Effector memory CD8-positive, alpha-beta T cell (primary cell): ENCODE results near the gene CFAP43.

Experiments used
- ATAC-seq: fragments of 150-1000 bp; cut with Tn5 transposase; replicated peaks from 2 replicates; pipeline ENCODE4 v1.10.0; 2021; ENCODE audit warnings: mild to moderate bottlenecking, moderate library complexity
- DNase-seq, 3 experiments: peaks; one replicate each; pipeline ENCODE4 v3.0.0; 2021
- H3K27ac Mint-ChIP-seq, 2 donors: one replicate each; pipeline ENCODE4 v1.8.0; 2022; ENCODE audit warnings: mild to moderate bottlenecking in 2 of 2, mixed read lengths in 2 of 2, moderate library complexity in 2 of 2
- H3K27me3 Mint-ChIP-seq, 2 donors: one replicate each; pipeline ENCODE4 v1.8.0; 2022; ENCODE audit warnings: mixed read lengths in 2 of 2
- H3K36me3 Mint-ChIP-seq: one replicate; pipeline ENCODE4 v1.8.0; 2022; ENCODE audit warnings: mild to moderate bottlenecking, moderate library complexity, mixed read lengths; ENCODE audit not compliant: insufficient read depth
- H3K4me1 Mint-ChIP-seq, 2 donors: one replicate each; pipeline ENCODE4 v1.8.0; 2022; ENCODE audit warnings: low read depth in 2 of 2, mixed read lengths in 2 of 2
- H3K4me3 Mint-ChIP-seq, 2 donors: one replicate each; pipeline ENCODE4 v1.8.0; 2022; ENCODE audit warnings: mild to moderate bottlenecking in 2 of 2, mixed read lengths in 2 of 2, moderate library complexity in 2 of 2
- H3K9me3 Mint-ChIP-seq, 2 donors: one replicate each; pipeline ENCODE4 v1.8.0; 2022; ENCODE audit warnings: mixed read lengths in 2 of 2

CFAP43 gene

DNA sequence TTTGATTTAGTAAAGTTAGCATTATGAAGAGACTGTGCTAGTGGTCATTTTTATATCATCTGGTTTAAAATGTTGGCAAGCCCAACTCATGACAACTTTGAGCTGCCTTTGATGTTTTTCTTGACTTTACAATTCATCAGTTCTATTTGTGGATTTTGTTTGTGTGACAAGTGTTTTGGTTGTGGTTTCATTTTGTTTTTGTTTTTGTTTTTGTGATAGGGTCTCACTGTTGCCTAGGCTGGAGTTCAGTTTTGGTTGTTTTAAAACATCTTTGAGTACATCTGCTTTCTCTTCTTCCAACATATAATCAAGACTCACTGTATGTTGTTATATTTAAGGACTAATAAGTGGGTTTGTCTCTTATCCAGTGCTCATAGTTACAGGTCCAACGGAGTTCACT lies 127.7 kb downstream of the CFAP43 start:
- H3K9me3 Mint-ChIP-seq = no peaks in the 10 kb centered on the region
- H3K27ac Mint-ChIP-seq = no peak overlapping the region
- DNase-seq (no peak), ATAC-seq (no peak)
- no peaks in the 10 kb centered on the region for H3K36me3 Mint-ChIP-seq
- H3K27me3 Mint-ChIP-seq = peaks cover 0 to 6% of the 10 kb centered on the region in 2 donors
- no peaks in the 10 kb centered on the region for H3K4me1 Mint-ChIP-seq
- no peak overlapping the region for H3K4me3 Mint-ChIP-seq

DNA sequence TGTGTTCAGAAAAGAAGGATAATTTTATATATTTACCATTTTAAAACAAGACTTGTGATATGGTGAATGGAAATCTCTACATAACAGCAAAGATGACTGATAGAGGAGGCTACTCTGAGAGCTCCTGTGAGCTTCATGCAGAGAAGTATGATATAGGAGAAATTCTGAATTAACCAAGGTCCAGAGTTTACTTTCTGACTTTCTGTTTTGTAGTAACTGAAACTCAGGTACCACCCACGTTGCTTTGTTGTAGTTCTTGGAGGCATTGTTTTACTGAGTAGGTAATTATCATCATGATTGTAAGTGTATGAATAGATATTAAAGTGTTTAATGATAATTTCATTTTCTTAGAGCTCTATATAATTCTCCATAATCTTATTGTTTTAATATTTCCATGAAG lies 128.2 kb downstream of the CFAP43 start:
- Mint-ChIP-seq H3K4me1 (no peaks in the 10 kb centered on the region), H3K27ac (no peak overlapping the region), H3K9me3 (no peaks in the 10 kb centered on the region), H3K36me3 (no peaks in the 10 kb centered on the region), H3K27me3 (peaks cover 4 to 10% of the 10 kb centered on the region in 2 donors), H3K4me3 (no peak overlapping the region)
- DNase-seq = no peak
- no peak for ATAC-seq

DNA sequence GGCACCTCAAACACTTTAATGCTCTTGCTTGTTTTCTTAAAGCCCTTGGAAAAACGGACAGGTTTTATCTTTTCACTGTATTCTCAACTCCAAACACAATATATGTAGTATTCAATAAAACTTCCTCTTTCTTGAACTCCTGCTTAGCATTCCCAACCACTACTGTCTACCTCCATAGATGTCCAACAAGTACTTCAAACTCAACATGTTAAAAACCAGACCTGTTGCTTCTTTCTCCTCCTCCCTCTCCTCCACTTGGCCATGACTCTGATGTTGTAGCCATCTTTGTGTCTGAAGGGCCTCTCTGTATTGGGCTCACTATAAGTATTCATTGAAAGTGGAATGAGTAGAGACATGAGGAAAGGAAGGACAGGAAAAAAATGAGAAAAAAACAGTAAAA lies 130.3 kb downstream of the CFAP43 start:
- H3K9me3 Mint-ChIP-seq = no peaks in the 10 kb centered on the region
- ATAC-seq = no peak
- H3K4me1 Mint-ChIP-seq = no peaks in the 10 kb centered on the region
- no peak overlapping the region for H3K27ac Mint-ChIP-seq
- no peaks in the 10 kb centered on the region for H3K36me3 Mint-ChIP-seq
- H3K27me3 Mint-ChIP-seq = peaks cover 15 to 17% of the 10 kb centered on the region in 2 donors
- no peak for DNase-seq
- H3K4me3 Mint-ChIP-seq = no peak overlapping the region

DNA sequence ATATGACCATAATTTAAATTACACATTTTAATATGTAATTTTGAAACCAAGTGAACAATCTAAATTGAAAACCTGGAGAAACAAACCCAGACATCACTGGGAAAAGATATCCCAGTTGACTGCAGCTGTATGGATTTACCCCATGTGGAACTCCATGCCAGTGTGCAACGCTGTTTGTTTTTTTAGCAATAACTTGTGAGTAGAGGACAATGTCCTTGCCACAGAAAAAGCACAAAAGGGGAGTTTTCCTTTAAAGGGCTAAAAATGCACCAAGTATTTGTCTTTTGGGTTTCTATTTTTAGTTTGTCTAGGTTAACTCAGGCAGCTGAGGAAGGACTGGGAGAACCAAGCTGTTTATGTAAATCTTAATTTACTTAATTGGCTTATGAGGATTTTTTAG lies 131.4 kb downstream of the CFAP43 start:
- Mint-ChIP-seq H3K27me3 (peaks cover 22 to 24% of the 10 kb centered on the region in 2 donors), H3K9me3 (no peaks in the 10 kb centered on the region), H3K4me1 (no peaks in the 10 kb centered on the region)

DNA sequence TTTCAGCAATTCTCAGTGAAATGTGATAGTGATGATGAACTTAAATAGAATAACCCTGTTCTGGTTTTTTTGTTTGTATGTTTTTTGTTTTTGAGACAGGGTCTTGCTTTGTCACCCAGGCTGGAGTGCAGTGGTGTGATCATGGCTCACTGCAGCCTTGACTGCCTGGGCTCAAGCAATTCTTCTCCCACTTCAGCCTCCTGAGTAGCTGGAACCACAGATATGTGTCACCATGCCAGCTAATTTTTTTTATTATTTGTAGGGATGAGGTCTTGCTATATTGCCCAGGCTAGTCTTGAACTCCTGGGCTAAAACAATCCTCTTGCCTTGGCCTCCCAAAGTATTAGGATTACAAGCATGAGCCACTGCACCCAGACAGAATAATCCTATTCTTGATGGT lies 132.2 kb downstream of the CFAP43 start:
- Mint-ChIP-seq H3K9me3 (no peaks in the 10 kb centered on the region), H3K4me3 (no peak overlapping the region), H3K36me3 (no peaks in the 10 kb centered on the region), H3K27ac (no peak overlapping the region), H3K4me1 (no peaks in the 10 kb centered on the region), H3K27me3 (peaks cover 22 to 24% of the 10 kb centered on the region in 2 donors)
- ATAC-seq (no peak), DNase-seq (no peak)

More for the DNA sequence above, 131.4 kb downstream of the CFAP43 start:
- no peak overlapping the region for H3K27ac Mint-ChIP-seq
- DNase-seq (no peak), ATAC-seq (no peak)
- H3K36me3 Mint-ChIP-seq = no peaks in the 10 kb centered on the region
- no peak overlapping the region for H3K4me3 Mint-ChIP-seq

DNA sequence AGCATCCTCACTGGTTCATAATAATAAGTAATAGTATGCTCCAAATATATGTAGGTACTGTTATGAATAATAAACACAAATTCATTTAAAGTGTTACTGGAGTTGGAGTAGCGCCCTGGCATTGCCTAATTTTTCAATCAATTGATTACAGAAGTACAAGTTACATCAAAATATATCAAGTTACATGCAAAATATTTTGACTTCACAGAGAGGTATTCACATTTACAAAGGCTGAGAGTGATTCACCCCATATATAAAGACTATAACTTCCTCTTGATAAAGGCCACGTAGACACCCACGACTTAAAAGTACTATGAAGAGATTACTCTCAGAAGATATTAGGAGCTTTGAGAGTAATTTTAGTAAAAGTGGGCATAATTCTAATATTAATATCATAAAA lies 132.9 kb downstream of the CFAP43 start:
- Mint-ChIP-seq H3K4me1 (no peaks in the 10 kb centered on the region), H3K9me3 (no peaks in the 10 kb centered on the region), H3K27ac (no peak overlapping the region), H3K27me3 (peaks cover 22 to 24% of the 10 kb centered on the region in 2 donors), H3K4me3 (no peak overlapping the region), H3K36me3 (no peaks in the 10 kb centered on the region)
- no peak for ATAC-seq
- no peak for DNase-seq

DNA sequence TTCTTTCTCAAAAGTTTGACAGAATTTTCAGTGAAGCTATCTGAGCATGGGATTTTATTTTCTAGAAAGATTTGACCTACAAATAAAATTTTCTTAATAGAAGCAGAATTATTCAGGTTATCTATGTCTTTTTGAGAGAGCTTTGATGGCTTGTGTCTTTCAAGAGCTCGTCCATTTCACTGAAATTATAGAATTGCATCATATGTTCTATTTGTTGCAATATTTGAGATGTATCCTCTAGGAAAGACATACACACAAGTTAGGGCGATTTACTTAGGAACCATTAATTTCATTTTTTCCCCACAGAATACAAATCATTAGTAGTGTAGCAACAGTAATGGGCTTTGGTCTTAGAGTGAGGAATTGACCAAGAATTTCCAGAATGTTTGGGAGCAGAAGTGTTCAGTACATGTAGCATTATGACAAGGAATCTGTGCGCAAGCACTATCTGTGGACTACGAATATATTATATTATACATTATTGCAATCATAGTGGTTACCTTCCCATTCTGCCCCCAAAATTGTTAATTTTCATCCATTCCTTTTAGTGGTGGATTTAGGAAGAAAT lies 133.7 kb downstream of the CFAP43 start:
- Mint-ChIP-seq H3K27me3 (peaks cover 22 to 24% of the 10 kb centered on the region in 2 donors), H3K9me3 (no peaks in the 10 kb centered on the region), H3K27ac (no peak overlapping the region), H3K4me3 (no peak overlapping the region), H3K36me3 (no peaks in the 10 kb centered on the region), H3K4me1 (no peaks in the 10 kb centered on the region)
- DNase-seq (no peak), ATAC-seq (no peak)

DNA sequence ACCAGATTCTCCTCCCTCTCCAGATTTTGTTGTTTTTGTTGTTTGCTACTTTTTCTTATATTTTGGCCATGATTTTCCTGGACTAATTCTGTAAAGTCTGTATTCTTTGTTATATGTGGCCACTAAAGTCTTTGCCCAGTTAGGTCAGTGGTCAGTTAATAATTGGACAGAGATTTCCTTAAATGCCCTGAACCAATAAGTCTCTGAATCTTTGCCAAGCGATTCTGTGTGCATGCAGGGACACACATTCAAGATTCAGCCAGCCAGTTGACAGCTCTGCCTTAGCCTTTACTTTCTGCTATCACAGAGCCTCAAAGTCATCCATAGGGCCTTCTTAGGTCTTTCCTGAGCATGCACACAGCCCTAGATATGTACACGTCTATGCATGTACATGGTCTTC lies 135.5 kb downstream of the CFAP43 start:
- peak overlapping the region in 1 of 2 donors; percentile 36 for H3K27ac Mint-ChIP-seq
- H3K4me3 Mint-ChIP-seq = no peak overlapping the region
- no peak for DNase-seq
- no peak for ATAC-seq
- H3K27me3 Mint-ChIP-seq = peaks cover 18 to 22% of the 10 kb centered on the region in 2 donors
- no peaks in the 10 kb centered on the region for H3K4me1 Mint-ChIP-seq
- H3K36me3 Mint-ChIP-seq = no peaks in the 10 kb centered on the region
- H3K9me3 Mint-ChIP-seq = no peaks in the 10 kb centered on the region

DNA sequence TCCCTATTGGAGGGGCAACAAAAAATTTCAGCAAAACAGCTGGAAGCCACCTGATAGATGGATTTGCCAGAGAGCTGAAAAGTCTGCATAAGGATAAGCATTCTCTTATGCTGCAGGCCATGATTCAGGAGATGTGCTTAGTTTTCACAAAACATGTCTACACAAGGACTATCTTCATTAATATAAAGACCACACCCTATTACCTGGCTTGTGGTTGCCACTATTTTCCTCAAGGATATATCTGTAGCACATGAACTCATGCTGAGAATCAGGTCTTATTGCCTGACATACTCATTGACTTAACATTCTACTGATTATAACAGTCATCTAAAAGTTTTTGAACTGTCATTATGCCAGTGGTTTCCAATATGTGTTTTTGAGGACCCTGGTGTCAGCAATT lies 139.4 kb downstream of the CFAP43 start:
- no peaks in the 10 kb centered on the region for H3K36me3 Mint-ChIP-seq
- no peak overlapping the region for H3K27ac Mint-ChIP-seq
- DNase-seq (no peak), ATAC-seq (no peak)
- H3K4me3 Mint-ChIP-seq = no peak overlapping the region
- H3K4me1 Mint-ChIP-seq = no peaks in the 10 kb centered on the region
- peaks cover 7 to 12% of the 10 kb centered on the region in 2 donors for H3K27me3 Mint-ChIP-seq
- H3K9me3 Mint-ChIP-seq = no peaks in the 10 kb centered on the region

DNA sequence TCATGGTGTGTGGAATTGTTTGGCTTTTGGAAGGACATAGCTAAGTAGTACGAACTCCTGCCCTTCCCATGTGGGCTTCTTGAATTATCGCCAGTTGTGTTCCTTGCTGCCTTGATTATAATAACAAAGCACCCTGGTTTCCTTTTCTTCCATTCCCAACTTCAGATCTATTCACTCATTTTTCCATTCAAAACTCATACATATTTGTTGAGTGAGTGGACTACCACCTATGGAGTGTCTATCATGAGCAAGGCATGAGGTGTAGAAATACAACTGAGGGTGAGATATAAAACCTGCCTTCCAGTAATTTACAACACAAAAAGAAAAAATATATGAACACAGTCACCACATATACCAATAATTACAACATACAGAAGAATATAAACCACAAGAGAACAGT lies 141.6 kb downstream of the CFAP43 start:
- ATAC-seq = no peak
- Mint-ChIP-seq H3K4me1 (no peaks in the 10 kb centered on the region), H3K27me3 (no peaks in the 10 kb centered on the region), H3K4me3 (no peak overlapping the region), H3K27ac (no peak overlapping the region), H3K9me3 (no peaks in the 10 kb centered on the region), H3K36me3 (no peaks in the 10 kb centered on the region)
- no peak for DNase-seq

DNA sequence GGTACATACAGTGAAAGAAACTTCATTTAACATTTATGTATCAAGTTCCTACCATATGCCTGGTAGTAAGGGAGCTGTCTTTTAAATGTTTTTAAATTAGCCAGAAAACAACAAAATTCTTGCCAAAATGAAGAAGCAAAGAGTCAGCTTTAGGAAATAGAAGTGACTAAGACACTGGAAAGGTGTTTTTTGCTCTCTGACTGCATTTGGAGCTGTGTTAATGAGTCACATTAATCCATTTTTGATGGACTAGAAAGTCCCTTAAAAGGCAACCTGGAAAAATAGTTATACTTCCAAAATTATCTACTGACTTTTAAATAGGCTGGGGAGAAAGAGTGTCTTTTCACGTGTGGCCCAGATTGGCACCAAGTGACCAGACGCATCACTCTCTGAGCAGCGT lies 142.5 kb downstream of the CFAP43 start:
- Mint-ChIP-seq H3K27me3 (no peaks in the 10 kb centered on the region), H3K27ac (no peak overlapping the region), H3K4me3 (no peak overlapping the region), H3K36me3 (no peaks in the 10 kb centered on the region), H3K9me3 (no peaks in the 10 kb centered on the region), H3K4me1 (no peaks in the 10 kb centered on the region)
- DNase-seq (no peak), ATAC-seq (no peak)

DNA sequence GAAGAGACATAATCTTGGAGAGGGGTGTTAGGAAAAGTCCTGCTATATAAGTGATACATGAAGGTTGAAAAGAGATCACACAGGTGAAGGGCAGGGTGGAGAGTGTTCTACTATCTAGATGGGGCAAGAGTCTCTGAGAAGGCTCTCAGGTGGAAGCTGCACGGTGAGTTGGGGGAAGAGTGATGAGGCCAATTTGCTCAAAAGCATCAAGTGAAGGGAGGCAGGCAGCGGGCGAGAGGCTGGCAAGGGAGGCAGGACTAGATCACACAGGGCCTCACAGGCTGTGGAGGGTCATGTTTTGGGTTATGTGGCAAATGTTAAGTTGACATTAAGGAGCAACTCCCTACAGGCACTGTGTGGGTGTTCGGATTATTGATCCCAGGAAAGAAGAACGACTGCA lies 143.9 kb downstream of the CFAP43 start:
- no peaks in the 10 kb centered on the region for H3K36me3 Mint-ChIP-seq
- no peaks in the 10 kb centered on the region for H3K27me3 Mint-ChIP-seq
- ATAC-seq = no peak
- H3K4me3 Mint-ChIP-seq = no peak overlapping the region
- no peak for DNase-seq
- H3K27ac Mint-ChIP-seq = no peak overlapping the region
- H3K4me1 Mint-ChIP-seq = no peaks in the 10 kb centered on the region
- no peaks in the 10 kb centered on the region for H3K9me3 Mint-ChIP-seq

DNA sequence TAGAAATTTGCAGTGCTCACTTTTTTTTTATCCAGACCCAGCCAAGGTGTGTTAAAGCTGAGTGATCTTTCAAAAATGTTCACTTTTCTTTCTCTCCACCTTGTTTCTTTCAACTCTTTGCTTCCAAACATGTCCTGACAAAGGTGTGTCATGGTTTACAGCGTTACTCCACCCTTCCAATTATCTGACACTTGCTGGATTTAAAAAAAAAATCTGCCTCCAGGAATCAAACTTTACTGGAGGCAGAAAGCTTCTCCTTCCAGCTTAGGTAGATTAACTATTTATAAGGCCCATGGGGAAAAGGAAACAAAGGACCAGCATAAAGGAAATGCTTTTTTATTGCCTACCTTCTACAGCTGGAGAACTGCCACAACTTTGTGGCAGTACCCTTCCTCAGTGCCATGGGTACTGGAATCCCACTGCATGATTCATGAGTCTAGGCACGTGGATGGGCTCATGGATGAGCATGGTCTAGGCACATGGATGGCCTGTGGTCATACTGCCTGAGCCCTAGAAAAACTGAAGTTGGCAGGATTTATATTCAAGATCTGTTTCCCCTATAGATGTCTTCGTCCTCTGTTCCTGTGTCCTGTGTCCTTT lies 146.3 kb downstream of the CFAP43 start, which contains the start of gene COL17A1:
Gene COL17A1, minus strand, starts transcription at position 80 of the 600 bp plus-strand sequence. CDS start 5,207 bp downstream, outside the sequence.
- Mint-ChIP-seq H3K27ac (no peak within 1 kb of the TSS), H3K4me1 (no peaks in the 10 kb centered on the region), H3K4me3 (no peak within 1 kb of the TSS)

DNA sequence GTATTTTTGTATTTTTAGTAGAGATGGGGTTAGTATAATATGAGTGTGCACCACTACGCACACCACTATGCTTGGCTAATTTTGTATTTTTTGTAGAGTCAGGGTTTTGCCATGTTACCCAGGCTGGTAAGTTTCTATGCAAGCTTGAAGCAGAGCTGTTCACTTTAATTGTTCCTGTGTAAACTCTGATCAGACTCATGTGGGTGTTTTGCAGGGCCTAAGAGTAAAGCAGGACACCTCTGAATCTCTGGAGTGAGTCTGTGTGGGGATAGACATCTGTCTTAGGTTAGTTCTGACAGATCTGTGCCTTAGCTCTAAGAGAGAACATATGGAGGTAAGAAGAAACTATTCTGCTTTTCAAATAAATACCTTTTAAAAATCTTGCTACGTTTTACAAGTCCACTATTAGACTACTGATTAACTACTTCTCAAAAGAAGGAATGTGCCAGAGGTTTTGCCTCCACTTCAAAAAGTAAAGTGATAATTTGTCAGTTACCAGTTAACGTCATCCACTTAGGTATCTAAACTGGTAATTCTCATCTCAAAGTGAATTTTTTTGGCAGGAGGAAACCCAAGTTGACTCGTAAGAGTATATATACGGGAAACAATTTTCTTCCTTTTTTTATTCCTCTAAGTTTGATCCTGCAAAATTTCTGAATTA lies 147.6 kb downstream of the CFAP43 start:
- ATAC-seq (no peak), DNase-seq (no peak)
- H3K4me3 Mint-ChIP-seq = no peak overlapping the region
- H3K36me3 Mint-ChIP-seq = no peaks in the 10 kb centered on the region
- no peaks in the 10 kb centered on the region for H3K27me3 Mint-ChIP-seq
- H3K9me3 Mint-ChIP-seq = no peaks in the 10 kb centered on the region
- H3K4me1 Mint-ChIP-seq = no peaks in the 10 kb centered on the region
- no peak overlapping the region for H3K27ac Mint-ChIP-seq

More for the DNA sequence above, 146.3 kb downstream of the CFAP43 start, which contains the start of gene COL17A1:
- no peaks in the 10 kb centered on the region for H3K27me3 Mint-ChIP-seq
- ATAC-seq (no peak), DNase-seq (no peak)
- no peaks in the 10 kb centered on the region for H3K36me3 Mint-ChIP-seq
- H3K9me3 Mint-ChIP-seq = no peaks in the 10 kb centered on the region
